Measurements from ENCODE around the gene PRKN.
A peak's percentile ranks its signal among the peaks of the same experiment; 100 is the strongest.

Gene PRKN

GRCh38 chr6:161377116-161377515 is 1350.5 kb downstream of the PRKN start:
- DNase-seq (ENCODE audit: low read depth in 2 of 3, low spot score in 2 of 3), result no peak

- no peak for DNase-seq (ENCODE audit: low read depth in 2 of 3, low spot score in 2 of 3)
These were observed 1351.2 kb downstream of the PRKN start for GRCh38 chr6:161376367-161376766.

GRCh38 chr6:161374971-161375873 is 1352.3 kb downstream of the PRKN start:
- DNase-seq (ENCODE audit: low read depth in 2 of 3, low spot score in 2 of 3), result no peak

GRCh38 chr6:161373905-161374451 is 1353.6 kb downstream of the PRKN start:
- peak in 2 of 3 experiments; percentile 46 to 69 for DNase-seq (ENCODE audit: low read depth in 2 of 3, low spot score in 2 of 3)

GRCh38 chr6:161372422-161372793 is 1355.2 kb downstream of the PRKN start:
- no peak for DNase-seq (ENCODE audit: low read depth in 2 of 3, low spot score in 2 of 3)

GRCh38 chr6:161370880-161371279 is 1356.7 kb downstream of the PRKN start:
- peak in 2 of 3 experiments; percentile 21 to 28 for DNase-seq (ENCODE audit: low read depth in 2 of 3, low spot score in 2 of 3)

GRCh38 chr6:161369339-161369738 is 1358.2 kb downstream of the PRKN start:
- no peak for DNase-seq (ENCODE audit: low read depth in 2 of 3, low spot score in 2 of 3)

GRCh38 chr6:161368514-161368913 is 1359.1 kb downstream of the PRKN start:
- no peak for DNase-seq (ENCODE audit: low read depth in 2 of 3, low spot score in 2 of 3)

GRCh38 chr6:161367472-161367871 is 1360.1 kb downstream of the PRKN start:
- no peak for DNase-seq (ENCODE audit: low read depth in 2 of 3, low spot score in 2 of 3)

- no peak for DNase-seq (ENCODE audit: low read depth in 2 of 3, low spot score in 2 of 3)
These were observed 1361.2 kb downstream of the PRKN start for GRCh38 chr6:161366301-161366923.

- no peak for DNase-seq (ENCODE audit: low read depth in 2 of 3, low spot score in 2 of 3)
These were observed 1361.9 kb downstream of the PRKN start for GRCh38 chr6:161365633-161366032.

- DNase-seq (ENCODE audit: low read depth in 2 of 3, low spot score in 2 of 3), result no peak
These were observed 1364.3 kb downstream of the PRKN start for GRCh38 chr6:161363286-161363685.

GRCh38 chr6:161362266-161362665 is 1365.3 kb downstream of the PRKN start:
- DNase-seq (ENCODE audit: low read depth in 2 of 3, low spot score in 2 of 3), result no peak

GRCh38 chr6:161361529-161361928 is 1366.0 kb downstream of the PRKN start:
- no peak for DNase-seq (ENCODE audit: low read depth in 2 of 3, low spot score in 2 of 3)

GRCh38 chr6:161360520-161360919 is 1367.0 kb downstream of the PRKN start:
- no peak for DNase-seq (ENCODE audit: low read depth in 2 of 3, low spot score in 2 of 3)

- DNase-seq (ENCODE audit: low read depth in 2 of 3, low spot score in 2 of 3), result no peak
These were observed 1368.0 kb downstream of the PRKN start for GRCh38 chr6:161359618-161359945.

GRCh38 chr6:161356167-161356854 is 1371.3 kb downstream of the PRKN start:
- DNase-seq (ENCODE audit: low read depth in 2 of 3, low spot score in 2 of 3), result no peak

- DNase-seq (ENCODE audit: low read depth in 2 of 3, low spot score in 2 of 3), result no peak
These were observed 1371.9 kb downstream of the PRKN start for GRCh38 chr6:161355696-161356095.

- DNase-seq (ENCODE audit: low read depth in 2 of 3, low spot score in 2 of 3), result no peak
These were observed 1372.6 kb downstream of the PRKN start for GRCh38 chr6:161354956-161355355.

GRCh38 chr6:161354276-161354840 is 1373.2 kb downstream of the PRKN start:
- no peak for DNase-seq (ENCODE audit: low read depth in 2 of 3, low spot score in 2 of 3)

GRCh38 chr6:161353208-161353613 is 1374.4 kb downstream of the PRKN start:
- no peak for DNase-seq (ENCODE audit: low read depth in 2 of 3, low spot score in 2 of 3)

Data from activated CD8-positive, alpha-beta memory T cell treated with anti-CD3 and anti-CD28 coated beads for 48 hours (primary cell).